SKM-1 (cell line): ENCODE results near the gene CMTM5.
A peak's percentile ranks its signal among the peaks of the same experiment; 100 is the strongest.
"Not testable (repeated sequence)": the region's sequence is repeated elsewhere in the genome, so short reads cannot be mapped to it uniquely, and the experiment has no call there.

Experiments
- DNase-seq: peaks from one replicate; lab custom pipeline; 2025; ENCODE audit not compliant: unreplicated experiment; lab: John Stamatoyannopoulos, UW

CMTM5 gene

GRCh38 chr14:23377573-23378563 lies 1.0 kb downstream of the CMTM5 start:
- DNase-seq = no peak

GRCh38 chr14:23378612-23379220 lies 1.9 kb downstream of the CMTM5 start:
- DNase-seq = no peak

GRCh38 chr14:23379366-23380196 lies 2.7 kb downstream of the CMTM5 start:
- DNase-seq = no peak

- DNase-seq = no peak
Measured at GRCh38 chr14:23380197-23380914, 3.5 kb downstream of the CMTM5 start.

GRCh38 chr14:23380976-23381375 lies 4.1 kb downstream of the CMTM5 start:
- no peak for DNase-seq

- peak; percentile 91 for DNase-seq
Measured at GRCh38 chr14:23381871-23382270, 5.0 kb downstream of the CMTM5 start.

GRCh38 chr14:23382276-23382675 lies 5.4 kb downstream of the CMTM5 start:
- DNase-seq = no peak

- DNase-seq = no peak
Measured at GRCh38 chr14:23382731-23383440, 6.0 kb downstream of the CMTM5 start.

GRCh38 chr14:23384364-23385080 lies 7.7 kb downstream of the CMTM5 start:
- no peak for DNase-seq

- DNase-seq = no peak
Measured at GRCh38 chr14:23385244-23385641, 8.4 kb downstream of the CMTM5 start.

GRCh38 chr14:23385642-23386265 lies 8.9 kb downstream of the CMTM5 start:
- no peak for DNase-seq

GRCh38 chr14:23386266-23386657 lies 9.4 kb downstream of the CMTM5 start:
- not testable (repeated sequence) for DNase-seq

- no peak for DNase-seq
Measured at GRCh38 chr14:23386999-23387398, 10.2 kb downstream of the CMTM5 start.

GRCh38 chr14:23387916-23388882 lies 11.4 kb downstream of the CMTM5 start:
- DNase-seq = no peak

GRCh38 chr14:23388996-23389395 lies 12.2 kb downstream of the CMTM5 start:
- no peak for DNase-seq

- no peak for DNase-seq
Measured at GRCh38 chr14:23389396-23389795, 12.6 kb downstream of the CMTM5 start.

- DNase-seq = not testable (repeated sequence)
Measured at GRCh38 chr14:23389871-23390270, 13.0 kb downstream of the CMTM5 start.

- no peak for DNase-seq
Measured at GRCh38 chr14:23392613-23393012, 15.8 kb downstream of the CMTM5 start.
